ENCODE measurements around the gene MICOS13. TPM values are rescaled to one million over a fixed set of nuclear protein-coding genes. Genes with fewer than 3 reads are reported as not detected.
"Not testable (repeated sequence)": the region's sequence is repeated elsewhere in the genome, so short reads cannot be mapped to it uniquely, and the experiment has no call there.

MICOS13 gene
- total RNA-seq, 4 donors from 2014 or later = 43.6 to 65.5 (median 54.1) TPM

- TF ChIP-seq POLR2A (IDR thresholded peaks at IDR 0.05) = peak in 1 of 2 donors; percentile 50
- TF ChIP-seq CTCF (IDR thresholded peaks at IDR 0.05) = peak in 1 of 3 donors; percentile 95
- H3K4me3 ChIP-seq (ENCODE audit: low read depth, poor library complexity, severe bottlenecking) = peak within 1 kb of the TSS; percentile 96
- peak; percentile 96 to 100 for DNase-seq (ENCODE audit: low spot score in 2 of 2)
- 1 to 2% methylated on average over 48 to 59 of the region's 73 CpGs for WGBS, 2 donors
- intact Hi-C loops (cut with DNase I; ENCODE audit: low total_unique reads) = no loop called here
Measured at GRCh38 chr19:5690125-5690954, 10.0 kb upstream of the MICOS13 start, which contains the start of gene RPL36. RPL36 (plus strand) TSS chr19:5690295; CDS start chr19:5690508, 213 bp downstream.

- H3K4me3 ChIP-seq (ENCODE audit: low read depth, poor library complexity, severe bottlenecking); DNase-seq (ENCODE audit: low spot score in 2 of 2): not testable (repeated sequence)
- intact Hi-C loops (cut with DNase I; ENCODE audit: low total_unique reads) = loop anchor here (10.0 kb wide), 1 partner anchor 644 kb away; no protein-coding TSS in a partner anchor
- WGBS, 2 donors = 89 to 90% methylated on average over 13 of the region's 13 CpGs
Measured at GRCh38 chr19:5688262-5688881, 8.1 kb upstream of the MICOS13 start.

GRCh38 chr19:5687360-5688198 lies 7.3 kb upstream of the MICOS13 start:
- no peak overlapping the region for H3K4me3 ChIP-seq (ENCODE audit: low read depth, poor library complexity, severe bottlenecking)
- WGBS, 2 donors = 42 to 65% methylated on average over 20 to 56 of the region's 76 CpGs
- DNase-seq (ENCODE audit: low spot score in 2 of 2) = no peak
- TF ChIP-seq POLR2A (IDR thresholded peaks at IDR 0.05) (no peak), CTCF (IDR thresholded peaks at IDR 0.05) (no peak)
- intact Hi-C loops (cut with DNase I; ENCODE audit: low total_unique reads) = loop anchor here (10.0 kb wide), 1 partner anchor 643 kb away; no protein-coding TSS in a partner anchor

- TF ChIP-seq CTCF (IDR thresholded peaks at IDR 0.05) = peak in 1 of 3 donors; percentile 42
- no peak for TF ChIP-seq POLR2A (IDR thresholded peaks at IDR 0.05)
- peak; percentile 96 to 100 for DNase-seq (ENCODE audit: low spot score in 2 of 2)
- 1 to 2% methylated on average over 20 to 58 of the region's 59 CpGs for WGBS, 2 donors
- peak overlapping the region; percentile 13 for H3K4me3 ChIP-seq (ENCODE audit: low read depth, poor library complexity, severe bottlenecking)
- intact Hi-C loops (cut with DNase I; ENCODE audit: low total_unique reads) = loop anchor here (10.0 kb wide), 1 partner anchor 642 kb away; no protein-coding TSS in a partner anchor
Measured at GRCh38 chr19:5686647-5687359, 6.5 kb upstream of the MICOS13 start.

GRCh38 chr19:5686326-5686646 lies 6.0 kb upstream of the MICOS13 start:
- no peak overlapping the region for H3K4me3 ChIP-seq (ENCODE audit: low read depth, poor library complexity, severe bottlenecking)
- no peak for DNase-seq (ENCODE audit: low spot score in 2 of 2)
- 41 to 42% methylated on average over 14 to 16 of the region's 16 CpGs for WGBS, 2 donors
- TF ChIP-seq CTCF (IDR thresholded peaks at IDR 0.05) (no peak), POLR2A (IDR thresholded peaks at IDR 0.05) (no peak)
- intact Hi-C loops (cut with DNase I; ENCODE audit: low total_unique reads) = loop anchor here (10.0 kb wide), 1 partner anchor 641 kb away; no protein-coding TSS in a partner anchor
